GM23248 (cell line): ENCODE measurements around the gene XRCC5. TPM values are rescaled to one million over a fixed set of nuclear protein-coding genes. Genes with fewer than 3 reads are reported as not detected.
A peak's percentile ranks its signal among the peaks of the same experiment; 100 is the strongest.

Source experiments
- DNase-seq: peaks from one replicate; pipeline ENCODE4 v3.0.0-alpha.2; 2015
- H2AFZ ChIP-seq: fragments of 200-600 bp; sonication (generic); 2 replicates; pipeline ENCODE4 v1.6.1; 2016; ENCODE audit warnings: antibody characterized with exemption
- H3F3A ChIP-seq: fragments of 200-600 bp; sonication (generic); 2 replicates; pipeline ENCODE4 v1.6.1; 2016; ENCODE audit warnings: mild to moderate bottlenecking, antibody characterized with exemption, mixed run types; ENCODE audit not compliant: insufficient read depth
- H3K27ac ChIP-seq: fragments of 200-600 bp; sonication (generic); 2 replicates; pipeline ENCODE4 v1.5.1; 2016; ENCODE audit warnings: mild to moderate bottlenecking
- H3K27me3 ChIP-seq: fragments of 200-600 bp; sonication (generic); replicated peaks from 2 replicates; pipeline ENCODE4 v1.6.1; 2016; ENCODE audit warnings: mild to moderate bottlenecking; ENCODE audit not compliant: insufficient read depth
- H3K36me3 ChIP-seq: fragments of 200-600 bp; sonication (generic); 2 replicates; pipeline ENCODE4 v1.6.1; 2016; ENCODE audit warnings: low read depth, mild to moderate bottlenecking
- H3K4me1 ChIP-seq: fragments of 200-600 bp; sonication (generic); 2 replicates; pipeline ENCODE4 v1.6.1; 2016; ENCODE audit warnings: mild to moderate bottlenecking; ENCODE audit not compliant: insufficient read depth
- H3K4me2 ChIP-seq: fragments of 200-600 bp; sonication (generic); one replicate; pipeline ENCODE4 v1.6.1; 2016; ENCODE audit warnings: mild to moderate bottlenecking; ENCODE audit not compliant: unreplicated experiment
- H3K4me3 ChIP-seq: fragments of 200-600 bp; sonication (generic); 2 replicates; pipeline ENCODE4 v1.5.1; 2016; ENCODE audit warnings: mild to moderate bottlenecking
- H3K79me2 ChIP-seq: fragments of 200-600 bp; sonication (generic); 2 replicates; pipeline ENCODE4 v1.6.1; 2016; ENCODE audit warnings: mild to moderate bottlenecking; ENCODE audit not compliant: insufficient read depth
- H3K9ac ChIP-seq: fragments of 200-600 bp; sonication (generic); 2 replicates; pipeline ENCODE4 v1.6.1; 2016; ENCODE audit warnings: mild to moderate bottlenecking
- H3K9me2 ChIP-seq: fragments of 200-600 bp; sonication (generic); 2 replicates; pipeline ENCODE4 v1.6.1; 2016; ENCODE audit warnings: mixed run types, mild to moderate bottlenecking, moderate library complexity; ENCODE audit not compliant: insufficient read depth
- H3K9me3 ChIP-seq: fragments of 200-600 bp; sonication (generic); one replicate; pipeline ENCODE4 v1.6.1; 2017; ENCODE audit warnings: low read depth
- H4K20me1 ChIP-seq: fragments of 200-600 bp; sonication (generic); 2 replicates; pipeline ENCODE4 v1.6.0; 2016; ENCODE audit not compliant: insufficient read depth
- EZH2 ChIP-seq: fragments of 200-600 bp; sonication (generic); IDR thresholded peaks from 2 replicates; pipeline ENCODE4 v1.6.1; 2018; ENCODE audit warnings: antibody characterized with exemption, mild to moderate bottlenecking; ENCODE audit not compliant: insufficient read depth, poor library complexity, severe bottlenecking
- EZH2phosphoT487 ChIP-seq: fragments of 200-600 bp; sonication (generic); IDR thresholded peaks from 2 replicates; pipeline ENCODE4 v1.6.1; 2018; ENCODE audit warnings: antibody characterized with exemption, moderate library complexity, mild to moderate bottlenecking, low read depth; ENCODE audit not compliant: insufficient read depth
- WGBS, 2 experiments: methylation state at CpG; one replicate each; pipeline ENCODE4 v1.1.6; 2015 to 2017; ENCODE audit warnings: low lambda C conversion rate in 2 of 2, low coverage in 1 of 2; ENCODE audit errors: missing lambda C conversion rate in 2 of 2; 5-methylcytosine and 5-hydroxymethylcytosine counted together
- in situ Hi-C: fragments of 300-500 bp; cut with MboI; formaldehyde crosslinking; loops from 2 replicates; pipeline ENCODE4 v1.15.0; 2020
- polyA plus RNA-seq: library from polyadenylated mRNA; unstranded; fragments of >200 nt; fragmentation: Nextera tagmentation; extraction: Ambion mirVana; gene quantifications from 2 replicates; pipeline ENCODE4 v1.2.1, GENCODE V29; 2016
- total RNA-seq: library from RNA; depleted of rRNA; stranded (reverse); fragments of >200 nt; shearing (Covaris generic); gene quantifications from 2 replicates; pipeline ENCODE4 v1.2.3, GENCODE V29; 2014

Gene XRCC5
- total and polyA plus RNA-seq, 2 experiments from 2014 or later = 197 to 249 TPM

DNA sequence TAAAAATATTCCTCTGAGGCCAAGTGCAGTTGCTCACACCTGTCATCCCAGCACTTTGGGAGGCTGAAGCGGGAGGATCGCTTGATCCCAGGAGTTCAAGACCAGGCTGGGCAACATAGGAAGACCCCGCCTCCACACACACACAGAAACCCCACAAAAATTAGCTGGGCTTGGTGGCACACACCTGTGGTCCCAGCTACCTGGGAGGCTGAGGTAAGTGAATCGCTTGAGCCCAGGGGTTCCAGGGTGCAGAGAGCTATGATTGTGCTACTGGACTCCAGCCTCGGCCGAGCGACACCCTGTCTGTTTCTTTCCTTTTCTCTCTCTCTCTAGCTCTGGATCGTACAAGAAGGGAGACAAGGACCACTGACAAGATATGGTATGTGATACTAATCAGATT lies 1.8 kb upstream of the XRCC5 start:
- in situ Hi-C loops = no loop called here
- no peaks in the 10 kb centered on the region for H3K9me2 ChIP-seq
- no peak for TF ChIP-seq EZH2
- TF ChIP-seq EZH2phosphoT487 = no peak
- H3K4me1 ChIP-seq = peaks cover 24% of the 10 kb centered on the region
- H3K9me3 ChIP-seq = no peaks in the 10 kb centered on the region
- peak overlapping the region; percentile 56 for H2AFZ ChIP-seq
- no peak overlapping the region for H3K4me2 ChIP-seq
- peaks cover 32% of the 10 kb centered on the region for H3K79me2 ChIP-seq
- H3K27ac ChIP-seq = no peak overlapping the region
- H3K27me3 ChIP-seq = no peaks in the 10 kb centered on the region
- 57 to 67% methylated on average over 8 of the region's 8 CpGs for WGBS, 2 experiments
- H3K9ac ChIP-seq = no peak overlapping the region
- peaks cover 19% of the 10 kb centered on the region for H3K36me3 ChIP-seq
- H3F3A ChIP-seq = peaks cover 11% of the 10 kb centered on the region
- no peaks in the 10 kb centered on the region for H4K20me1 ChIP-seq
- H3K4me3 ChIP-seq = no peak overlapping the region
- DNase-seq = no peak

DNA sequence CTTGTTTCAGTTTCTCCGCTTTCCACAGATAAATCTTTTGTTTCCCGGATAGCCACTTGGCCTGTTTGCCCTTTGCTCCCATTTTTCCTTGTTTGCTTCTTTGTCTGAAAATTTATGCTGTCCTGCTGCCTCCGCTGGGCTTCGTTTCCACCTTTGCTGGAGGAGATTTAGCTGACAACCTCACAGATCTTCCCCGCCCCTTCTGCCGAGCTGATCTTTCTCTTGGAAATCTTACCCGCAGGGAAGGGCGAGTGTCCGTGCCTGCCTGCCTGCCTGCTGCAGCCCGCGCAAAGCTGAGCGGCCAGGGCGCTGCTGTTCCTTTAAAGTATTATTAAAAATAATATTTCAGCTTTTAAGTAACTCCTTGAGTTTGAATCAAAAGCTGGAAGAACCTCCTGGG lies 1.4 kb upstream of the XRCC5 start:
- H3K9me3 ChIP-seq = no peaks in the 10 kb centered on the region
- H3K9me2 ChIP-seq = no peaks in the 10 kb centered on the region
- no peak for DNase-seq
- no peaks in the 10 kb centered on the region for H3K27me3 ChIP-seq
- H3K4me3 ChIP-seq = no peak overlapping the region
- H3K4me1 ChIP-seq = peaks cover 24% of the 10 kb centered on the region
- peak overlapping the region; percentile 56 for H2AFZ ChIP-seq
- no peaks in the 10 kb centered on the region for H4K20me1 ChIP-seq
- H3K36me3 ChIP-seq = peaks cover 22% of the 10 kb centered on the region
- peaks cover 16% of the 10 kb centered on the region for H3F3A ChIP-seq
- TF ChIP-seq EZH2 (no peak), EZH2phosphoT487 (no peak)
- no peak overlapping the region for H3K27ac ChIP-seq
- no peak overlapping the region for H3K4me2 ChIP-seq
- H3K9ac ChIP-seq = no peak overlapping the region
- 38 to 42% methylated on average over 13 of the region's 13 CpGs for WGBS, 2 experiments
- in situ Hi-C loops = no loop called here
- peaks cover 36% of the 10 kb centered on the region for H3K79me2 ChIP-seq

DNA sequence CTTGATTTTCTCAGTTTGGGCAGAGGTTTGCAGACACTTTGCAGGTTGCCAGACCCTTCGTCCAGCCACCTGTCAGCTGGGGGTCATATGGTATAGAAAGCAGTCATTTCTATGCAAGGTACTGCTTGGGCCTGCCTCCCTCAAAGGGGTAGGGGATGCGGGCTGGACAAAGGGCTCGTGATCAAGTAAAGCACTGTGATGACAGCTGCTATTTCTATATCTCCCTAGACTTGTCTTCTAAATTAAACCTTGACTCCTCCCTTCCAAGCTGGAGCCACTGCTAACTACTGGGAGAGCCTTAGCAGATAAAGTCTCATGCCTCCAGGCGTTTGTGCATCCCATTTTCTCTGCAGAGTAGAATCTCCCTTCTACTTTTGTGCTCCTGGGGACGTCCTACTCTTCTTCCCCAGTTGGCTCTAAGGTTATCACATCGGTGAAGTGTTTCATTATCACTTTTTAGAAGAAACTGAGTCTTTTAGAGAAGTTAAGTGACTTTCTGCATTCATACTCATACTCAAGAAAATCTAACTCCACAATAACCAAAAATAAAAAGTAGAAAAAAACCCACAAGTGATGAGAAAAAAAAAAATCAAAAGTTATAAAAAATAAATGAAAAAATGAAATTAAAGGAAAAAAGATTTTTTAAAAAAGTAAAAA lies 710 bp upstream of the XRCC5 start:
- 60 to 65% methylated on average over 6 of the region's 6 CpGs for WGBS, 2 experiments
- TF ChIP-seq EZH2 = no peak
- TF ChIP-seq EZH2phosphoT487 = no peak
- Histone ChIP-seq H4K20me1 (no peaks in the 10 kb centered on the region), H3K9ac (peak overlapping the region; percentile 93), H3K4me2 (peak overlapping the region; percentile 95), H3K4me1 (peaks cover 24% of the 10 kb centered on the region), H3K27ac (peak overlapping the region; percentile 44), H3K4me3 (peak overlapping the region; percentile 90), H3K36me3 (peaks cover 29% of the 10 kb centered on the region), H3K79me2 (peaks cover 43% of the 10 kb centered on the region), H3K9me3 (no peaks in the 10 kb centered on the region), H3K9me2 (no peaks in the 10 kb centered on the region), H2AFZ (peak overlapping the region; percentile 56), H3K27me3 (no peaks in the 10 kb centered on the region), H3F3A (peaks cover 23% of the 10 kb centered on the region)
- in situ Hi-C loops = no loop called here
- DNase-seq = peak; percentile 25

- 5 to 6% methylated on average over 10 of the region's 10 CpGs for WGBS, 2 experiments
- in situ Hi-C loops = no loop called here
- Histone ChIP-seq H3K4me1 (peaks cover 25% of the 10 kb centered on the region), H3K9ac (peak overlapping the region; percentile 93), H3F3A (peaks cover 33% of the 10 kb centered on the region), H3K27ac (peak overlapping the region; percentile 63), H3K79me2 (peaks cover 50% of the 10 kb centered on the region), H3K27me3 (no peaks in the 10 kb centered on the region), H2AFZ (peak overlapping the region; percentile 82), H3K4me3 (peak overlapping the region; percentile 90), H3K9me3 (no peaks in the 10 kb centered on the region), H3K36me3 (peaks cover 39% of the 10 kb centered on the region), H3K9me2 (no peaks in the 10 kb centered on the region), H3K4me2 (peak overlapping the region; percentile 94), H4K20me1 (no peaks in the 10 kb centered on the region)
- TF ChIP-seq EZH2phosphoT487 (no peak), EZH2 (no peak)
- DNase-seq = peak; percentile 76
Measured at GRCh38 chr2:216109962-216110614, 940 bp downstream of the XRCC5 start.
